Lower lobe of right lung (tissue), 2 donors: ENCODE data around the gene S1PR2. TPM values are rescaled to one million over a fixed set of nuclear protein-coding genes. Genes with fewer than 3 reads are reported as not detected.
A peak's percentile ranks its signal among the peaks of the same experiment; 100 is the strongest.

Experiments used
- ATAC-seq, 2 donors: fragments of 200-7000 bp; cut with Tn5 transposase; one replicate each; pipeline ENCODE4 v1.9.1; 2020 to 2022; ENCODE audit warnings: mild to moderate bottlenecking in 2 of 2, moderate library complexity in 2 of 2
- DNase-seq: peaks from one replicate; pipeline ENCODE4 v3.0.0-alpha.2; 2020
- H3K27ac ChIP-seq: fragments of 200-600 bp; one replicate; pipeline ENCODE4 v1.8.0; 2022
- H3K27me3 ChIP-seq: fragments of 200-600 bp; one replicate; pipeline ENCODE4 v1.8.0; 2022; ENCODE audit warnings: low read depth
- H3K36me3 ChIP-seq: fragments of 200-600 bp; one replicate; pipeline ENCODE4 v1.8.0; 2022; ENCODE audit warnings: mild to moderate bottlenecking
- H3K4me1 ChIP-seq: fragments of 200-600 bp; one replicate; pipeline ENCODE4 v1.8.0; 2022
- H3K4me3 ChIP-seq: fragments of 200-600 bp; one replicate; pipeline ENCODE4 v1.8.0; 2022; ENCODE audit warnings: mild to moderate bottlenecking
- H3K9me3 ChIP-seq: fragments of 200-600 bp; one replicate; pipeline ENCODE4 v1.8.0; 2022
- CTCF ChIP-seq: fragments of 200-600 bp; IDR thresholded peaks from one replicate; pipeline ENCODE4 v1.8.0; 2022; ENCODE audit warnings: antibody characterized with exemption, mild to moderate bottlenecking
- intact Hi-C: fragments of 100-400 bp; cut with DNase I; formaldehyde crosslinking; loops from one replicate; pipeline ENCODE4 v1.11.0; 2022
- total RNA-seq: library from RNA; stranded (reverse); fragmentation: NEBNext Ultra II Directional; extraction: Animal tissue kit (Norgen Biotek cat#: 25700); gene quantifications from one replicate; pipeline ENCODE4 v1.2.1, GENCODE V29; 2021
- donor health status: DM: no; HTN: yes; CAD: no; lungs with severe emphysema.

Gene S1PR2
- total RNA-seq, 1 donor from 2014 or later, result 15.4 TPM

- ATAC-seq (peak; percentile 0 to 9), DNase-seq (no peak)
- H3K36me3 ChIP-seq, result peaks cover 24% of the 10 kb centered on the region
- H3K27me3 ChIP-seq, result no peaks in the 10 kb centered on the region
- peaks cover 84% of the 10 kb centered on the region for H3K4me1 ChIP-seq
- intact Hi-C loops, result loop anchor here (5.0 kb wide), 1 partner anchor 116 kb away; no protein-coding TSS in a partner anchor
- no peak for TF ChIP-seq CTCF
- peak overlapping the region; percentile 96 for H3K27ac ChIP-seq
- peak overlapping the region; percentile 86 for H3K4me3 ChIP-seq
- H3K9me3 ChIP-seq, result no peaks in the 10 kb centered on the region
Observed at GRCh38 chr19:10271543-10272086, 40.5 kb upstream of the S1PR2 start.

GRCh38 chr19:10270616-10271394, 39.7 kb upstream of the S1PR2 start, which contains the start of gene ICAM1:
ICAM1 (plus strand) TSS chr19:10271120; CDS start chr19:10271160, 40 bp downstream.
- peak; percentile 80 to 86 for ATAC-seq
- peak; percentile 92 for DNase-seq
- Histone ChIP-seq H3K36me3 (peaks cover 16% of the 10 kb centered on the region), H3K27me3 (no peaks in the 10 kb centered on the region), H3K4me3 (peak within 1 kb of the TSS; percentile 86), H3K9me3 (no peaks in the 10 kb centered on the region), H3K4me1 (peaks cover 80% of the 10 kb centered on the region), H3K27ac (peak within 1 kb of the TSS; percentile 96)
- intact Hi-C loops, result loop anchor here (5.0 kb wide), 1 partner anchor 116 kb away; no protein-coding TSS in a partner anchor
- peak; percentile 26 for TF ChIP-seq CTCF

GRCh38 chr19:10270180-10270615, 39.1 kb upstream of the S1PR2 start:
- no peak for TF ChIP-seq CTCF
- Histone ChIP-seq H3K9me3 (no peaks in the 10 kb centered on the region), H3K27me3 (no peaks in the 10 kb centered on the region), H3K4me3 (peak overlapping the region; percentile 86), H3K27ac (peak overlapping the region; percentile 96), H3K36me3 (peaks cover 10% of the 10 kb centered on the region), H3K4me1 (peaks cover 77% of the 10 kb centered on the region)
- ATAC-seq, result peak; percentile 63 to 83
- intact Hi-C loops, result loop anchor here (5.0 kb wide), 1 partner anchor 117 kb away; no protein-coding TSS in a partner anchor
- peak; percentile 93 for DNase-seq

- Histone ChIP-seq H3K36me3 (peaks cover 4% of the 10 kb centered on the region), H3K9me3 (no peaks in the 10 kb centered on the region), H3K27ac (peak overlapping the region; percentile 96), H3K27me3 (no peaks in the 10 kb centered on the region), H3K4me3 (peak overlapping the region; percentile 86), H3K4me1 (peaks cover 70% of the 10 kb centered on the region)
- DNase-seq, result peak; percentile 93
- intact Hi-C loops, result loop anchor here (5.0 kb wide), 1 partner anchor 118 kb away; no protein-coding TSS in a partner anchor
- ATAC-seq, result peak; percentile 75 to 87
- peak; percentile 92 for TF ChIP-seq CTCF
Observed at GRCh38 chr19:10269333-10270179, 38.4 kb upstream of the S1PR2 start.

- Histone ChIP-seq H3K27ac (peak overlapping the region; percentile 96), H3K9me3 (no peaks in the 10 kb centered on the region), H3K36me3 (no peaks in the 10 kb centered on the region), H3K4me3 (no peak overlapping the region), H3K4me1 (peaks cover 58% of the 10 kb centered on the region), H3K27me3 (no peaks in the 10 kb centered on the region)
- TF ChIP-seq CTCF, result no peak
- intact Hi-C loops, result no loop called here
- DNase-seq (no peak), ATAC-seq (no peak)
Observed at GRCh38 chr19:10268071-10268470, 36.9 kb upstream of the S1PR2 start.
